Ishikawa (cell line): ENCODE results near the gene PRDM11.

ENCODE experiments used
- CEBPB ChIP-seq: IDR thresholded peaks from 2 replicates; pipeline ENCODE4 v1.6.1; 2012
- CREB1 ChIP-seq: IDR thresholded peaks from 2 replicates; pipeline ENCODE4 v1.6.1; 2012; ENCODE audit warnings: low read depth
- EGR1 ChIP-seq: IDR thresholded peaks from 2 replicates; pipeline ENCODE4 v1.6.1; 2012
- EP300 ChIP-seq: IDR thresholded peaks from 2 replicates; pipeline ENCODE4 v1.6.1; 2012; ENCODE audit warnings: borderline replicate concordance
- FOXM1 ChIP-seq: IDR thresholded peaks from 2 replicates; pipeline ENCODE4 v1.6.1; 2012; ENCODE audit warnings: low read depth, borderline replicate concordance
- NFIC ChIP-seq: IDR thresholded peaks from 2 replicates; pipeline ENCODE4 v1.6.1; 2012
- RAD21 ChIP-seq: IDR thresholded peaks from 2 replicates; pipeline ENCODE4 v1.6.1; 2012; ENCODE audit warnings: low read depth
- REST ChIP-seq: IDR thresholded peaks from 2 replicates; pipeline ENCODE4 v1.6.1; 2012; ENCODE audit warnings: low read depth, mild to moderate bottlenecking
- TAF1 ChIP-seq: IDR thresholded peaks from 2 replicates; pipeline ENCODE4 v1.6.1; 2012; ENCODE audit warnings: low read depth, mild to moderate bottlenecking
- TCF12 ChIP-seq: IDR thresholded peaks from 2 replicates; pipeline ENCODE4 v1.6.1; 2012; ENCODE audit warnings: low read depth
- TEAD4 ChIP-seq: IDR thresholded peaks from 2 replicates; pipeline ENCODE4 v1.6.1; 2012
- YY1 ChIP-seq: IDR thresholded peaks from 2 replicates; pipeline ENCODE4 v1.6.1; 2012; ENCODE audit warnings: low read depth
- ZBTB7A ChIP-seq: IDR thresholded peaks from 2 replicates; pipeline ENCODE4 v1.6.1; 2012; ENCODE audit warnings: low read depth
- TF ChIP-seq, protein P1 (sequence below): IDR thresholded peaks from 2 replicates; pipeline ENCODE4 v1.6.1; 2012
- TF ChIP-seq, protein P2 (sequence below): IDR thresholded peaks from 2 replicates; pipeline ENCODE4 v1.6.1; 2012

PRDM11 gene

DNA sequence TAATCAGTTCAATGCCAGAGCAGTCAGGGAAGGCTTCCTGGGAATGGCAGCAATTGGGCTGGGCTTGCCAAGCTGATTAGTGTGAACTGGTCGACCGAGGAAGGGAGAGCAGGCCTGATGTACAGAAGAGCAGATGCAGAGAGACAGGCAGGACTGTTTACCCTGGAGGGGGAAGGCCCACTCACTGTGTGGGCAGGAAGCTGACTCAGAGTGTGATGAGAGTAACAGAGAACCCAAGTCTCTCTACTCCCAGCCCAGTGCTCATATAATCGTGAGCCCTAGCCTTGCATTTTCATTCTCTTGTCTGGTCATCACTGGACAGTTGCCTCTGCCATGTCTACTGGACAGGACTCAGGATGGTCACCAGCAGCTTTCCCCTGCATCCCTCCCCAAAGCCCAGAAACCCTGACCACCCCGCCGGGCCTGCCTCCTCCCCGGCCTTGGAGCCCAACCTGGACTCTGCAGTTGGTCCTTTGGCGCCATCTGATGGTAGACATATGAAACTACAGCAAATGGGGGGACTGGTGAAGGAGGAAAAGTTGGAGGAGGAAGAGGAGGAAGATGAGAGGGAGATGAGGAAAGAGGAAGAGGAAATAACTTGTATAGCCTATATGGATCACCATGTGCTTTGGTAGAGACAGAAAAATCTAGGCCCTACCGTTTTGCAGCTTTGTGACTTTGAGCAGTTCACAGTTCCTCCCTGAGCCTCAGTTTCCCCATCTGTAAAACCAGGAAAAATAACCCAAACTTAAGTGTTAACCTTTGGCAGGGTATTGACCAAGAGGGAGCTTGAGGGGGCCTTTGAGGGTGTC is 43.4 kb upstream of the PRDM11 start:
- TF ChIP-seq ZBTB7A (no peak), RAD21 (peak; percentile 96)

DNA sequence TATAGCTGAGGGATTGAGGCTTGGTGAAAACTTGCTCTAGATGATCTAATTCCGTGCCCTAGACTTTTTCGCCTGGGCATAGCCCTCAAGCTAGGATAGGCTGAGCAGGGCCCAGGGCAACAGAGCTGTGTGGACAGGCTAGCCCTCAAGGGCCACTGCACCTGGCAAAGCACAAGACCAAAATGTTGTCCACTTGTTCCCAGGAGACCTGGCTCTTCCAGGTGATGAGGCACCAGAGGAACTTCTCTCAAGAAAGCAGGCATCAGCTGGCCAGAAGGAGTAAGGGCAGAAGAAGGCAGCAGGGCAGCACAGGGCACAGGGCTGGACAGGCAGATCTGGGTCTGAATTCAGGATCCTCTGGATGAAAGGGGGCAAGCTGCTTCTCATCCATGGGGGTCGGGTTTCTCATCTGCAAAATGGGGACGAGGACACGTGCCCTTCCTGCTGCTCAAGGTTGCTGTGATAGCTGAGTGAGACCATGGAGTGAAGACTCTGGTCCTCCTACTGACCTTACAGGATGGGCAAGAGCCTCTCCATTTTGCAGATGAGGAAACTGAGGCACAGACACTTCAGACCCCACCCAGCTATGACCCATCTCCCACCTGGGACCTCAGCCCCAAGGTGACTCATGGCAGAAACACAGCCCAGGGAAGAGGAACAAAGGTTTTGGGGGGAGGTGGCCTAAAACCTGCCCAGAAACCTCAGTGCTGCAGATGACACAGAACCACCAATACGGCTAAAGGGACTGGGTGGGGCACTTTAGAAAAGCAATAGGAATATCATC is 42.2 kb upstream of the PRDM11 start:
- no peak for TF ChIP-seq FOXM1
- TF ChIP-seq ZBTB7A, result no peak
- no peak for TF ChIP-seq CREB1
- no peak for TF ChIP-seq NFIC
- no peak for TF ChIP-seq YY1
- TF ChIP-seq EP300, result no peak
- TF ChIP-seq TEAD4, result no peak
- no peak for TF ChIP-seq EGR1
- TF ChIP-seq, protein P1, sequence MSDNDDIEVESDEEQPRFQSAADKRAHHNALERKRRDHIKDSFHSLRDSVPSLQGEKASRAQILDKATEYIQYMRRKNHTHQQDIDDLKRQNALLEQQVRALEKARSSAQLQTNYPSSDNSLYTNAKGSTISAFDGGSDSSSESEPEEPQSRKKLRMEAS, result no peak
- no peak for TF ChIP-seq TCF12
- TF ChIP-seq, protein P2, sequence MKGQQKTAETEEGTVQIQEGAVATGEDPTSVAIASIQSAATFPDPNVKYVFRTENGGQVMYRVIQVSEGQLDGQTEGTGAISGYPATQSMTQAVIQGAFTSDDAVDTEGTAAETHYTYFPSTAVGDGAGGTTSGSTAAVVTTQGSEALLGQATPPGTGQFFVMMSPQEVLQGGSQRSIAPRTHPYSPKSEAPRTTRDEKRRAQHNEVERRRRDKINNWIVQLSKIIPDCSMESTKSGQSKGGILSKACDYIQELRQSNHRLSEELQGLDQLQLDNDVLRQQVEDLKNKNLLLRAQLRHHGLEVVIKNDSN, result no peak
- no peak for TF ChIP-seq RAD21
- no peak for TF ChIP-seq REST
- no peak for TF ChIP-seq CEBPB
- TF ChIP-seq TAF1, result no peak

DNA sequence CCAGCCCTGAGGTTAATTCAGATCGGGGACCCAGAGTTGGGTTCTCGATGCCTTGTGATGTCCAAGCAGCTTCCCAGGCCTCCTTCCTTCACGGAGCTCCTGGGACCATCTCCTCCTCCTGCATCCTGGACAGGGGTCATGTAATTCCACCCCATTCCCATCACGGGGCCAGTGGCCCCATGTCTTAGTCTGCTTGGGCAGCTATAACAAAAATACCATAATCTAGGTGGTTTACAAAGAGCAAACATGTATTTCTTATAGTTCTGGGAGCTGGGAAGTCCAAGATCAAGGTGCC is 41.7 kb upstream of the PRDM11 start:
- no peak for TF ChIP-seq TCF12
- no peak for TF ChIP-seq TAF1
- no peak for TF ChIP-seq NFIC
- no peak for TF ChIP-seq TEAD4
- TF ChIP-seq EGR1, result no peak
- no peak for TF ChIP-seq ZBTB7A
- no peak for TF ChIP-seq FOXM1
- TF ChIP-seq CEBPB, result no peak
- TF ChIP-seq, protein P1, result no peak
- TF ChIP-seq EP300, result no peak
- TF ChIP-seq REST, result no peak
- TF ChIP-seq, protein P2, result no peak
- no peak for TF ChIP-seq RAD21
- no peak for TF ChIP-seq YY1
- no peak for TF ChIP-seq CREB1

GRCh38 chr11:45105233-45105983 is 41.0 kb upstream of the PRDM11 start:
- TF ChIP-seq RAD21 (peak; percentile 90), REST (no peak), TEAD4 (no peak), TAF1 (no peak)
- TF ChIP-seq, protein P1, result 0 out of 2 replicates have a peak, but pooled peaks have one; percentile 16
